Activated T-helper 2 cell treated with anti-CD3 and anti-CD28 coated beads, Interferon-gamma antibody, Interleukin-2, Interleukin-4, amounts not matched to agents 10 μg/mL and 5 μg/mL and 100 μg/mL, durations not matched to agents 14 hours and 24 hours and 36 hours (primary cell): ENCODE measurements around the gene RCBTB1. TPM values are rescaled to one million over a fixed set of nuclear protein-coding genes. Genes with fewer than 3 reads are reported as not detected.
"Not testable (repeated sequence)": the region's sequence is repeated elsewhere in the genome, so short reads cannot be mapped to it uniquely, and the experiment has no call there.

Source experiments
- DNase-seq: peaks from one replicate; pipeline ENCODE4 v3.0.0; 2021; ENCODE audit warnings: low spot score
- H3K27ac Mint-ChIP-seq: one replicate; pipeline ENCODE4 v1.8.0; 2021; ENCODE audit warnings: mixed read lengths
- H3K27me3 Mint-ChIP-seq: one replicate; pipeline ENCODE4 v1.8.0; 2021; ENCODE audit warnings: low read depth, mixed read lengths
- H3K36me3 Mint-ChIP-seq: one replicate; pipeline ENCODE4 v1.8.0; 2021; ENCODE audit warnings: low read depth, mixed read lengths
- H3K4me1 Mint-ChIP-seq: one replicate; pipeline ENCODE4 v1.8.0; 2021; ENCODE audit warnings: low read depth, mixed read lengths
- H3K4me3 Mint-ChIP-seq: one replicate; pipeline ENCODE4 v1.8.0; 2021; ENCODE audit warnings: low read depth, mild to moderate bottlenecking, moderate library complexity, mixed read lengths
- H3K9me3 Mint-ChIP-seq: one replicate; pipeline ENCODE4 v1.8.0; 2021; ENCODE audit warnings: mixed read lengths
- intact Hi-C: fragments of 100-400 bp; cut with micrococcal nuclease; formaldehyde crosslinking; loops from one replicate; pipeline ENCODE4 v1.15.1; 2023
- total RNA-seq: library from RNA; stranded (reverse); gene quantifications from 2 replicates; pipeline ENCODE4 v1.2.3, GENCODE V29; 2022

Gene RCBTB1
- total RNA-seq, 1 donor from 2014 or later: 13.5 TPM

DNA sequence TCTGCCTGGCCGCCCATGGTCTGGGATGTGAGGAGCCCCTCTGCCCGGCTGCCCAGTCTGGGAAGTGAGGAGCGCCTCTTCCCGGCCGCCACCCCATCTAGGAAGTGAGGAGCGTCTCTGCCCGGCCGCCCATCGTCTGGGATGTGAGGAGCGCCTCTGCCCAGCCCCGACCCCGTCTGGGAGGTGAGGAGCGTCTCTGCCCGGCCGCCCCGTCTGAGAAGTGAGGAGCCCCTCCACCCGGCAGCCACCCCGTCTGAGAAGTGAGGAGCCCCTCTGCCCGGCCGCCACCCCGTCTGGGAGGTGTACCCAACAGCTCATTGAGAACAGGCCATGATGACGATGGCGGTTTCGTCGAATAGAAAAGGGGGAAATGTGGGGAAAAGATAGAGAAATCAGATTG, 19.9 kb downstream of the RCBTB1 start:
- Mint-ChIP-seq H3K36me3 (peaks cover 37% of the 10 kb centered on the region), H3K4me1 (peaks cover 10% of the 10 kb centered on the region)
- H3K27me3 Mint-ChIP-seq, intact Hi-C loops, H3K27ac Mint-ChIP-seq, H3K4me3 Mint-ChIP-seq, DNase-seq, H3K9me3 Mint-ChIP-seq: not testable (repeated sequence)

DNA sequence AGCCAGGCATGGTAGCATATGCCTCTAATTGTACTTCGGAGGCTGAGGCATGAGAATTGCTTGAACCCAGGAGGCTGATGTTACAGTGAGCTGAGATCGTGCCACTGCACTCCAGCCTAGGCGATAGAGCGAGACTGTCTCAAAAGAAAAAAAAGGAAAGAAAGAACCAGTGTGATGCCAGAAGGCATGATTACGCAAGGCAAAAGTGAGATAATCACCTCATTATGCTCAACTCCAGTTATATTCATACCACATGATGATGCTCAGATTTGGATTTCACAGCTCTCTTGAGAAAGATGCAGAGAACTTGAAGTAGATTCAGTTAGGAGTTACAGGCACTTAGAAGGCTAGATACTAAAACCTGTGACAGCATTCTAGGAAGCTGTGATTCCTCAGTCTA, 21.8 kb downstream of the RCBTB1 start:
- Mint-ChIP-seq H3K27me3 (no peaks in the 10 kb centered on the region), H3K27ac (no peak overlapping the region), H3K4me1 (peaks cover 3% of the 10 kb centered on the region), H3K4me3 (no peak overlapping the region), H3K36me3 (peaks cover 53% of the 10 kb centered on the region), H3K9me3 (no peaks in the 10 kb centered on the region)
- intact Hi-C loops: no loop called here
- DNase-seq: no peak

DNA sequence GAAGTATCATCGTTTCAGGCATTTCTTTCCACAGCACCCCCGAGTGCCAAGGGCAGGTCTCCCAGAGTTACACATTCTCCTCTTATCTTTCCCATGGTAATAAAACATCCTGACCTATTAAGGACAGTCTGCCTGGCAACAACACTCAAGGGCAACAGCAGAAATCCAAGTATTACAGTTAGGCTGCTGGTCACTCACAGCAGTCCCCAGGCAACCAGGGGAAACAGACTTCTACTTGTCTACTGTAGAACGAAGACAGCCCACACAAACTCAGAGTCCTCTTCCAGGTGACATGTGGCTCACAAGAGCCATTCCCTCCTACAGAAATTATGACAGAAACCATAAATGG, 24.3 kb downstream of the RCBTB1 start:
- intact Hi-C loops: no loop called here
- Mint-ChIP-seq H3K9me3 (no peaks in the 10 kb centered on the region), H3K36me3 (peaks cover 48% of the 10 kb centered on the region), H3K4me3 (no peak overlapping the region), H3K27me3 (no peaks in the 10 kb centered on the region), H3K4me1 (peaks cover 5% of the 10 kb centered on the region), H3K27ac (no peak overlapping the region)
- no peak for DNase-seq

DNA sequence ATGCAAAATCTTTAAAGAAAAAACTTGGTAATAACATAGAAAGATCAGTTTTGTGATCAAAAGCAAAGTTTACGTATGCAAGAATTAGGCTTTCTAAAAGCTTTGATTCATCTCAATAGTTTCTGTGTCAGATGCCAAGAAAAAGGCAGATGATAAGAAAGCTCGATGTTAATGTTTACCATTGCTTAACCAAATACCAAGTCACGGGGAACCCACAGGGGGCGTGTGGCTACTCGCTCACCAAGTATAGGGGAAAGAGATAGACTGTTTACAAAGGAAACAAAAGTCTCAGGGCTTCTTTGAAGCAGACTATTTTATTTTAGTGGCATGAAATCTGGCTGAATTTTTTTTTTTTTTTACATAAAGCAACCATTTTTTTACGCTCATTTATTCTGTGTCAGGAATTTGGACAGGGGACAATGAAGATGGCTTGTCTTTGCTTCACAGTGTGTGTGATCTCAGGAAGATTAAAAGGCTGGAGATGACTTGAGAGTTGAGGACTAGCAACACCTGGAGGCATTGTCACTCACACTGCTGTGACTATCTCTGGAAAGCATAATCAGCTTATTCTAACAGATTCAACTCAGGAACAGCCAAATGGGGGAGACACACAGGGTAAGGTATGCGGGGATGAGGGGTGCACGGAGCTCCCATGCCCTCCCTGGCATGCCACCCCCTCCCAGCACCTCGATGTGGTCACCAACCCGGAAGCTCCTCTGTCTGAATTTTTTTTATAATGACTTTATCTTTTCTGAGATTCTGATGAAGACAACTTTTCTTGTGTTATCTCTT, 24.9 kb downstream of the RCBTB1 start:
- Mint-ChIP-seq H3K4me3 (no peak overlapping the region), H3K36me3 (peaks cover 44% of the 10 kb centered on the region), H3K4me1 (peaks cover 5% of the 10 kb centered on the region), H3K27ac (no peak overlapping the region), H3K27me3 (no peaks in the 10 kb centered on the region), H3K9me3 (no peaks in the 10 kb centered on the region)
- no peak for DNase-seq
- intact Hi-C loops: no loop called here

DNA sequence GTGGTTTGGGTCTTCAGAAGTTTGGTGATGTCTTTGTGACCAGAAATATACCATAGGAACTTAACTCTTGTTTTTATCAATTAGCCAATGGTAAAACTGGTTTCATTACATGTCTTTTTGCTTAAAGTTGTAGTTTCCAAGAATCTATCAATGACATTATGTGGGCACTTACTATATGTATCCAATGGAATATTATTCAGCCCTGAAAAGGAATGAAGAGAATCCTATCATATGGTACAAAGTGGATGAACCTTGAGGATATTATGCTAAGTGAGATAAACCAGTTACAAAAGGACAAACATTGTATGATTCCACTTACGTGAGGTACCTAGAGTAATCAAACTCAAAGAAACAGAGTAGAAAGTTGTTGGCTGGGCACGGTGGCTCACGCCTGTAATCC, 26.4 kb downstream of the RCBTB1 start:
- H3K4me1 Mint-ChIP-seq: peaks cover 5% of the 10 kb centered on the region
- peaks cover 47% of the 10 kb centered on the region for H3K36me3 Mint-ChIP-seq
- no peak overlapping the region for H3K27ac Mint-ChIP-seq
- no peak for DNase-seq
- no peaks in the 10 kb centered on the region for H3K27me3 Mint-ChIP-seq
- H3K4me3 Mint-ChIP-seq: no peak overlapping the region
- intact Hi-C loops: no loop called here
- H3K9me3 Mint-ChIP-seq: no peaks in the 10 kb centered on the region

DNA sequence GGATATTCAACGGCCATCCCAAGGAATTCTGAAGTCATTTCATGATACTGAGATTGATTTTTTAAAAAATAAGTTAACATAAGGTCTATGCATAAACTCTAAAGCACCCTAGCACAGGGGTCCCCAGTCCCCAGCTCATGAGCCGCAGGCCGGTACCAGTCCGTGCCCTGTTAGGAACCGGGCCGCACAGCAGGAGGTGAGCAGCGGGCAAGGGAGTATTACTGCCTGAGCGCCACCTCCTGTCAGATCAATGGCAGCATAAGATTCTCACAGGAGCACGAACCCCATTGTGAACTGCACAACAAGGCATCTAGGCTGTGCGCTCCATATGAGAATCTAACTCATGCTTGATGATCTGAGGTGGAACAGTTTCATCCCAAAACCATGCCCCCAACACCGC, 31.0 kb downstream of the RCBTB1 start:
- H3K4me1 Mint-ChIP-seq: peaks cover 3% of the 10 kb centered on the region
- H3K9me3 Mint-ChIP-seq: no peaks in the 10 kb centered on the region
- no peaks in the 10 kb centered on the region for H3K27me3 Mint-ChIP-seq
- intact Hi-C loops: no loop called here
- no peak for DNase-seq
- no peak overlapping the region for H3K27ac Mint-ChIP-seq
- no peak overlapping the region for H3K4me3 Mint-ChIP-seq
- H3K36me3 Mint-ChIP-seq: peaks cover 31% of the 10 kb centered on the region

DNA sequence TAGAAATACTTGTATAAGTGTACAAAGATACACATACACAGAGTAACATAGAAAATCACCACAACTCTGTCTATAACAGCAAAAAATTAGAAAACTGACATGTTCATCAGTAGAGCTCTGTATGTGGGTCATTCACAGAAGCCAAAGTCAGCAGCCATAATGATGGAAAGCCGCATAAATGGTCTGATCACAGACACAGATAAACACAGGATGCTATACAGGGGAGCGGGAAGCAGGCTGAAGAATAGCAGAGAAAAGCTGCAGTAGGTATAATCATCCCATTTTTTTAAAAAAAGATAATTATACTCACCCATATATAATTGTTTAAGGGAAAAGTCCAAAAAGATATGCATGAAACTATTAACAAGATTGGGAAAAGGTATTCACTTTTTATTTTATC, 31.5 kb downstream of the RCBTB1 start:
- Mint-ChIP-seq H3K4me3 (no peak overlapping the region), H3K4me1 (peaks cover 3% of the 10 kb centered on the region), H3K27me3 (no peaks in the 10 kb centered on the region), H3K36me3 (peaks cover 28% of the 10 kb centered on the region), H3K27ac (no peak overlapping the region), H3K9me3 (no peaks in the 10 kb centered on the region)
- DNase-seq: no peak
- intact Hi-C loops: no loop called here

DNA sequence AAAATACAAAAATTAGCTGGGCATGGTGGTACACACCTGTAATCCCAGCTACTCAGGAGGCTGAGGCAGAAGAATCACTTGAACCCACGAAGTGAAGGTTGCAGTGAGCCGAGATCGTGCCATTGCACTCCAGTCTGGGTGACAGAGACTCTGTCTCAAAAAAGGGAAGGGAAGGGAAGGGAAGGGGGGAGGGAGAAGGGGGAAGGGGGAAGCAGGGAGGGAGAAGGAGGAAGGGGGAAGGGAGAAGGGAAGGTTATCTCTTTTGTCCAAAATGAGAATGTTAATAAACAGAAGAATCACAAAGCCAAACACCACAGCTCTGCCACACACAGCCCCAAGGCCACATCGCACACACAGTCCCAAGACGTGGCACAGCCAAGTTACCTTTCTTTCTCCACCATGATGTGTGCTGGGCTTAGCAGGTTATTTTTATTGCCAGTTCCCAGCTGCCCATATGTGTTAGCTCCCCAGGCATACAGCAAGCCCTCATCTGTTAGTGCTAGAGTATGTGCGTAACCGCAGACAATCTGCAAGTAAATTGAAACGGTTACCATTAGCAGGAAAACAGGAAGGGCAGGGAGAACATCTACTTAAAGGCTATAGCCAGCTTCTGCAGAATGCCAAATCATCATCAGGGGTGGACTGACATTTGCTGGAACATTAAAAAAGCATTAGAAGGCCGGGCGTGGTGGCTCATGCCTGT, 34.3 kb downstream of the RCBTB1 start:
- H3K27ac Mint-ChIP-seq: no peak overlapping the region
- no peaks in the 10 kb centered on the region for H3K9me3 Mint-ChIP-seq
- no peak for DNase-seq
- no peak overlapping the region for H3K4me3 Mint-ChIP-seq
- peaks cover 22% of the 10 kb centered on the region for H3K36me3 Mint-ChIP-seq
- intact Hi-C loops: no loop called here
- H3K27me3 Mint-ChIP-seq: no peaks in the 10 kb centered on the region
- H3K4me1 Mint-ChIP-seq: no peaks in the 10 kb centered on the region

DNA sequence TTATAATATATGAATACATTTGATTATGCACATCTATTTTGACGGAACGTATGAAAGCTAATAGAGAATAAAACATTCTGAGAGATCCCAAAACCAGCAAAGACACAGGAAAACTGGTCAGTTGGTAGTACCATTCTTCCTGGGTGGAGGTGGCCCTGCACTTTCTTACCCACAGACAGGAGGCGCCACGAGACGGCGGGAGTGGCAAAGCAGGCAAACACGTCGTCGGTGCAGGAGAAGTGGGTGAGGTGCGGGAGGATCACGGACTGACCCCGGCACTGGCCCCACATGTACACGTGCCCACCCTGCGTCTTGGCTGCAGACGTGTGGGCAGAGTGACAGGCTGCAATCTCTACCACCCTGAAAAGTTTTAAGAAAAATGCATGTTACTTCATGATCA, 36.1 kb downstream of the RCBTB1 start:
- intact Hi-C loops: no loop called here

DNA sequence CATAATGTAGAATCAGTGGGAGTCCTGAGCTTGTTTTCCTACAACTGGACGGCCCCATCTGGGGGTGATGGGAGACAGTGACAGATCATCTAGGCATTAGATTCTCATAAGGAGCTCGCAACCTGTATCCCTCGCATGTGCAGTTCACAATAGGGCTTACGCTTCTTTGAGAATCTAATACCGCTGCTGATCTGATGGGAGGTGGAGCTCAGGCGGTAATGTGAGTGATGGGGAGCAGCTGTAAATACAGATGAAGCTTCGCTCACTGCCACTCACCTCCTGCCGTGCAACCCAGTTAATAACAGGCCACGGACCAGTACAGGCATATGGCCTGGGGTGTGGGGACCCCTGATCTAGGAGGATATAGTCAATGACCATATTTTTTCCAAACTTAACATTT, 38.8 kb downstream of the RCBTB1 start:
- Mint-ChIP-seq H3K27ac (no peak overlapping the region), H3K36me3 (peaks cover 11% of the 10 kb centered on the region), H3K9me3 (no peaks in the 10 kb centered on the region), H3K4me1 (no peaks in the 10 kb centered on the region), H3K4me3 (no peak overlapping the region), H3K27me3 (no peaks in the 10 kb centered on the region)
- intact Hi-C loops: no loop called here
- DNase-seq: no peak

More for the DNA sequence above, 36.1 kb downstream of the RCBTB1 start:
- H3K4me1 Mint-ChIP-seq: no peaks in the 10 kb centered on the region
- DNase-seq: no peak
- H3K27me3 Mint-ChIP-seq: no peaks in the 10 kb centered on the region
- H3K4me3 Mint-ChIP-seq: no peak overlapping the region
- no peaks in the 10 kb centered on the region for H3K9me3 Mint-ChIP-seq
- peaks cover 17% of the 10 kb centered on the region for H3K36me3 Mint-ChIP-seq
- H3K27ac Mint-ChIP-seq: no peak overlapping the region

DNA sequence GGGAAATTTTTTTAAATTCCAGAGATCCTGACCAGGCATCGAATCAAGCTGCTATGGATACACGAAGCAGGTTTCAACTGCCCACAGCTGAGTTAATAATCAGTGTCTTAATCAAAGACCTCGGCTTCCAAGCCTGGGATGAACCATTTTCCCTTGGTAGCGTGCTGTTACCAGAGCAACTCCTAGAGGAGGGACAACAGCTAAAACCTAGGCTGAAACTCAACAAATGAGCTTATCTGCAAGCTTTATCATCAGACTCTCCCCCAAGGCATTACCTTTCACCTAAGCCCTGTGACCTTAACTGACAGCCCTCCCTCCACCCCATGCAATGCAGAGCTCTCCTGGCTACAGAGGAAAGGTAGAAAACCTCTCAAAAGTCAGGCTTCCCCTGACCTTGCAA, 39.7 kb downstream of the RCBTB1 start:
- H3K4me1 Mint-ChIP-seq: peaks cover 5% of the 10 kb centered on the region
- no peak overlapping the region for H3K27ac Mint-ChIP-seq
- H3K36me3 Mint-ChIP-seq: peaks cover 16% of the 10 kb centered on the region
- H3K9me3 Mint-ChIP-seq: no peaks in the 10 kb centered on the region
- DNase-seq: no peak
- intact Hi-C loops: no loop called here
- no peaks in the 10 kb centered on the region for H3K27me3 Mint-ChIP-seq
- no peak overlapping the region for H3K4me3 Mint-ChIP-seq

DNA sequence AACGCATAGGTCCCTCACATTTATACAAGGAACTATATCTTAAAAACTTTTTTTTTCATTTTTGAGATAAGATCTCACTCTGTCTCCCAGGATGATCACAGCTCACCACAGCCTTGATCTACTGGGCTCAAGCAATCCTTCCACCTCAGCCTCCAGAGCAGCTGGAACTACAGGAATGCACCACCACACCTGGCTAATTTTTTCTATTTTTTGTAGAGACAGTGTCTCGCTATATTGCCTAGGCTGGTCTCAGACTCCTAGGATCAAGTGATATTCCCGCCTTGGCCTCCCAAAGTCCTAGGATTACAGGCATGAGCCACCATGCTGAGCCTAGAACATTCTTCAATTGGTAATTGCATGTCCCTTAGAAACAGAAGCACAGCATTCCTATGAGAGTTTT, 41.7 kb downstream of the RCBTB1 start:
- no peak for DNase-seq
- Mint-ChIP-seq H3K4me3 (no peak overlapping the region), H3K36me3 (peaks cover 24% of the 10 kb centered on the region), H3K9me3 (no peaks in the 10 kb centered on the region), H3K27ac (no peak overlapping the region), H3K4me1 (peaks cover 19% of the 10 kb centered on the region), H3K27me3 (no peaks in the 10 kb centered on the region)
- intact Hi-C loops: no loop called here

DNA sequence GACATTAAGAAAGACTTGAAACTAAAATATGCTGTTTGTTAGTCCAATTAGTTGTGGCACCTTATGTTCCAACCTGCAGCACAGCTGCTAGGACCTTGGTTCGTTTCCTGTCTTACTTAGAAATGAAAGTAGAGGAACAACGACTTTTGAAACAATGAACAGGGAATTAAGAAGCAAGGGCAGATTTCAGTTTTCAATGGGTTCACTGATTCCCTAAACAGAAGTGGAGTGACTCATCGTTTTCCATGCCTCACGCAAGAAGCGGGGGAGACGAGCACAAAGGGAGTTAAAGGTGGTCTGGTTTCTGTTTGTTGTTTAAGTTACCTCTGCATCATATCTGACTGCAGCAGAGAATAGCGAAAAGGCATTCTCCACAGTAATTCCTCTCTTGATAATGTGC, 44.8 kb downstream of the RCBTB1 start:
- Mint-ChIP-seq H3K4me3 (peak overlapping the region; percentile 43), H3K27ac (peak overlapping the region; percentile 48), H3K9me3 (no peaks in the 10 kb centered on the region), H3K4me1 (peaks cover 19% of the 10 kb centered on the region), H3K36me3 (peaks cover 35% of the 10 kb centered on the region), H3K27me3 (no peaks in the 10 kb centered on the region)
- intact Hi-C loops: loop anchor here (2.0 kb wide), 1 partner anchor 44 kb away; no protein-coding TSS in a partner anchor
- DNase-seq: no peak
